Smooth muscle cell of the coronary artery (primary cell): ENCODE data around the gene ZNF677. TPM values are rescaled to one million over a fixed set of nuclear protein-coding genes. Genes with fewer than 3 reads are reported as not detected.

ENCODE experiments used
- total RNA-seq: library from RNA; depleted of rRNA; stranded (reverse); fragments of >200 nt; gene quantifications from 2 replicates; pipeline ENCODE4 v1.2.3, GENCODE V29; 2014; ENCODE audit warnings: low replicate concordance

The ZNF677 gene
- 6.0 and 15.6 TPM in 2 replicates for total RNA-seq

DNA sequence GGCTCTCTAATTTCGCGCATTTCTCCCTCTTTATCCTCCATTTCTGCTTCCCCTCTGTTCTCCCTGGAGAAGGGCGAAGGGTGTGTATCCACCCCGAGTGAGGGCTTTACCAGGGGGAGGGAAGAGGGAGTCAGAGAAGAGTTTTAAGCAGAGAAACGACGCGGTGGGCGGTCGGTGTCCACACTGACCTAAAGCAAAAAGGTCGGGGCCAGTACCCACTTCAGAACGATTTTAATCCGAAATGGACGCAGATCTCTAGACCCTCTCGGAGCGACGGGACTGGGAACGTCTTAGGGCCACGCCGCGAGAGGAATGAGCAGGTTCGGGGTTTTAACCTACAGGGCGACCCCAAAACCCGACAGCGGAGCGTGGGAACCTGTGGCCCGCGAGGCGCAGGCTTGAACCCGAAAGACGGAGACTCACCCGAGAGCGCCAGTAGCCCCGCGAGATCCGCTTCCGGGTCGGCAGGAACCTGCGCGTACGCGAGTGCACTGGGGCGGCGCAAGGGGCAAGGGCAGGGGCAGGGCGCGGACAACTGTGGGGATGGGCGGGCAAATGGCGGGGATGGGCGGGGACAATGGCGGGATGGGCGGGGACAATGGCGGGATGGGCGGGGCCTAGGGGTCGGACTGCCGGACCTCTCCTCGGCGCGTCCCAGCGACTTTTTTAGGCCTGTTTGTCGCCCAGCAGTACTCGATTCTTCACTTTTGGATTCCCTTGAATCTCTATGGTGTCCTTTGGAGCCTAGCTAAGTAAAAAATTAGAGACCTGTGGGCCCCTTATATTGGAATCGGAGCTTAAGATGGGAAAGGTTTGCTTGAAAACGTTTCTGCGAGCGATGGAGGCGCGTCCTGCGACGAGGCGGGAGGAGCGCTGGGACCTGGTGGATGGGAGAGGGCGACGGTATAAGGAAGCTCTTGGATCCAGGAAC, at the start of gene ZNF677:
Gene ZNF677, minus strand, starts transcription at position 463 of the 931 bp plus-strand sequence. CDS start 3,323 bp downstream, outside the sequence.

DNA sequence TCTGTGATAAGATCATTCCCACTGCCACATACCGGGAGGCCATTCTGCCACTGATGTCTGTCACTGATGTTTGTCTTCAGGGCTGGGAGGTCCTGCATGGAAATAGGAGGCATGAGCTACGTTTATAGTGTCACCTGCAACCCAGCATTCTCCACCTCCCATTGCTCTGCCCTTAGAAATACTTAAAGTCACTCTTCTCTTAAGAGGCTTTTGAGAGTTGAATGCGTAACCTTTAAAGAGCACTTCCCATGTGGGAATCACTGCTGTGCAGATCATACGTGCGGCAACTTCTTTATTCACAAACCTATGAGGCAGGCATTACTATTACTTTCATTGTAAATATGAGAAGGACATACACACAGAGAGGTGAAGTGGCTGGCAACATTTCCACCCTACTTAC, 12.9 kb upstream of the ZNF677 start, which contains the start of gene VN1R4:
Gene VN1R4, minus strand, starts transcription at position 101 of the 400 bp plus-strand sequence. Its CDS starts 58 bp downstream, at position 43.

DNA sequence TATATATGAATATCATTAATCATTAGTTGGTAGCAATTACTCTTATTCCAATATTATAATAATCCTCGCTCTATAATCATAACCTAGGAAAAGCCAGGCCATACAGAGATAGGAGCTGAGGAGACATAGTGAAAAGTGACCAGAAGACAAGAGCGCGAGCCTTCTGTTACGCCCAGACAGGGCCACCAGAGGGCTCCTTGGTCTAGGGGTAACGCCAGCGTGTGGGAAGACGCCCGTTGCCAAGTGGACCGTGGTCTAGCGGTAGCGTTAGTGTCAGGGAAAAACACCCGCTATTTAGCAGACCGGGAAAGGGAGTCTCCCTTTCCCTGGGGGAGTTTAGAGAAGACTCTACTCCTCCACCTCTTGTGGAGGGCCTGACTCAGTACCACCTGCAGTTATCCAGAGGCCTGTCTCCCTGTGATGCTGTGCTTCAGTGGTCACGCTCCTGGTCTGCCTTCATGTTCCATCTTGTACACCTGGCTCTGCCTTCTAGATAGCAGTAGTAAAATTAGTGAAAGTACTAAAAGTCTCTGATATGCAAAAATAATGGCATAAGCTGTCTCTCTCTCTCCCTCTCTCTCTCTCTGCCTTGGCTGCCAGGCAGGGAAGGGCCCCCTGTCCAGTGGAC, 3.2 kb upstream of the ZNF677 start, which contains the start of gene VN1R2:
Gene VN1R2, plus strand, starts transcription at position 578 of the 628 bp plus-strand sequence. CDS start 84 bp downstream, outside the sequence.

DNA sequence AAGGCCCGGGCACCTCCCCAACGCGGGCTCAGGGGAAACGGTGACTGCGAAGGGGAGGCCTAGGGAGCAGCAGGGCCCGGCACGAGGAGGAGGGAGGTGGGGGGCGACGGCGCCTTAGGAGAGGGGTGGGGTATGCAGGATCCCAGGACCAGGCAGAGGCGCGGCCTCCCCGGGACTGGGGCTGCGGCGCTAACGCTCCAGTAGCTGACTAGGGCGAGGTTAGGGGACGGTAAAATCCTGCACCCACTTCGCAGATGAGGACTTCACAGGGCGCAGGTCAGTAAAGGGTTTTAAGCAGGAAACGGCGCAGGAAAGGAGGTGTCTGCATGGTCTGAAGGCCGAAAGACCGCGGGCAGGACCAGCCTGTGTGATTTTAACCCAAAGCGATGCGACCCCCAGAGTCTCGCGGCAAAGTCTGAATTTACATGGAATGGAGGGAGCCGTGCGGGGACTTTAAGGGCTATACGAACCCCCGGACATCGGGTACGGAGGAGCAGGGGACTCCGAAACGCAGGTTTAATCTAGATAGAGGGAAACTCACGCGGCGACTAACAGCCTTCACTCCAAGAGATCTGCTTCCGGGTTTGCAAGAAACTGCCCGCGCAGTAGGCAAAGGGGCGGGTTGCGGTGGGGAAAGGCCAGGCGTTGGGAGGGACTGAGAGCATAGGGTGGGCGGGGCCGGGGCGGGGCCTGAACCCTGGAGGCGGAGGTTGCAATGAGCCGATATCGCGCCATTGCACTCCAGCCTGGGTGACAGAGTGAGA, 61.7 kb downstream of the ZNF677 start, which contains the start of gene ZNF665:
Gene ZNF665, minus strand, starts transcription at position 588 of the 764 bp plus-strand sequence. CDS start 10,460 bp downstream, outside the sequence.

Other genes starting within 250 kb of the ZNF677 start
- gene ERVV-1, start 241.0 kb downstream of the ZNF677 start, total RNA-seq, result not detected in 2 replicates
- gene ERVV-2, start 210.1 kb downstream of the ZNF677 start, total RNA-seq, result not detected in 2 replicates
- gene ZNF160, start 151.5 kb downstream of the ZNF677 start, total RNA-seq, result 19.8 and 22.6 TPM in 2 replicates
- 4.1 and 7.1 TPM in 2 replicates for gene ZNF415, start 122.0 kb downstream of the ZNF677 start, total RNA-seq
- 5.4 and 6.1 TPM in 2 replicates for gene ZNF347, start 95.8 kb downstream of the ZNF677 start, total RNA-seq
- 2.3 TPM in 2 replicates for gene ZNF665, start 61.5 kb downstream of the ZNF677 start, total RNA-seq
- 0.08 TPM in 1 of 2 replicates, not detected in the other for gene VN1R2, start 3.4 kb upstream of the ZNF677 start, total RNA-seq
- not detected in 2 replicates for gene VN1R4, start 12.8 kb upstream of the ZNF677 start, total RNA-seq
- gene ZNF845, start 78.9 kb upstream of the ZNF677 start, total RNA-seq, result 6.0 and 7.1 TPM in 2 replicates
- gene ZNF525, start 110.8 kb upstream of the ZNF677 start, total RNA-seq, result 7.0 TPM in 2 replicates
- 8.9 and 10.2 TPM in 2 replicates for gene ZNF765, start 140.3 kb upstream of the ZNF677 start, total RNA-seq
- gene ZNF761, start 177.1 kb upstream of the ZNF677 start, total RNA-seq, result 9.0 and 9.8 TPM in 2 replicates
- 3.2 and 3.7 TPM in 2 replicates for gene ZNF813, start 212.9 kb upstream of the ZNF677 start, total RNA-seq